ENCODE results near the gene RNF4.

The RNF4 gene

GRCh38 chr4:2497931-2498330 is 29.0 kb downstream of the RNF4 start:
- no peak overlapping the region for H3K4me3 ChIP-seq (replicated peaks; ENCODE audit: low read depth, low read length)
- TF ChIP-seq CTCF (IDR thresholded peaks at IDR 0.05; ENCODE audit: low read depth, low read length, missing control alignments), result no peak
- DNase-seq (ENCODE audit: extremely low read depth, low read depth), result no peak

GRCh38 chr4:2500547-2500946 is 31.6 kb downstream of the RNF4 start:
- no peak for DNase-seq (ENCODE audit: extremely low read depth, low read depth)
- no peak overlapping the region for H3K4me3 ChIP-seq (replicated peaks; ENCODE audit: low read depth, low read length)
- TF ChIP-seq CTCF (IDR thresholded peaks at IDR 0.05; ENCODE audit: low read depth, low read length, missing control alignments), result no peak

GRCh38 chr4:2501034-2501594 is 32.2 kb downstream of the RNF4 start:
- no peak overlapping the region for H3K4me3 ChIP-seq (replicated peaks; ENCODE audit: low read depth, low read length)
- no peak for DNase-seq (ENCODE audit: extremely low read depth, low read depth)
- TF ChIP-seq CTCF (IDR thresholded peaks at IDR 0.05; ENCODE audit: low read depth, low read length, missing control alignments), result no peak

- TF ChIP-seq CTCF (IDR thresholded peaks at IDR 0.05; ENCODE audit: low read depth, low read length, missing control alignments), result no peak
- no peak overlapping the region for H3K4me3 ChIP-seq (replicated peaks; ENCODE audit: low read depth, low read length)
These were observed 34.9 kb downstream of the RNF4 start for GRCh38 chr4:2503809-2504208.

GRCh38 chr4:2507259-2507658 is 38.4 kb downstream of the RNF4 start:
- no peak overlapping the region for H3K4me3 ChIP-seq (replicated peaks; ENCODE audit: low read depth, low read length)
- no peak for TF ChIP-seq CTCF (IDR thresholded peaks at IDR 0.05; ENCODE audit: low read depth, low read length, missing control alignments)
- DNase-seq (ENCODE audit: extremely low read depth, low read depth), result no peak

More at GRCh38 chr4:2503809-2504208, 34.9 kb downstream of the RNF4 start:
- DNase-seq (ENCODE audit: extremely low read depth, low read depth), result no peak

- H3K4me3 ChIP-seq (replicated peaks; ENCODE audit: low read depth, low read length), result no peak overlapping the region
- no peak for DNase-seq (ENCODE audit: extremely low read depth, low read depth)
- TF ChIP-seq CTCF (IDR thresholded peaks at IDR 0.05; ENCODE audit: low read depth, low read length, missing control alignments), result no peak
These were observed 38.9 kb downstream of the RNF4 start for GRCh38 chr4:2507855-2508254.
